Panc1 (cell line): ENCODE measurements around the gene AZGP1. TPM values are rescaled to one million over a fixed set of nuclear protein-coding genes. Genes with fewer than 3 reads are reported as not detected.

Experiments
- ATAC-seq: fragments of 200-7000 bp; cut with Tn5 transposase; 2 replicates; pipeline ENCODE4 v1.9.1; 2020; ENCODE audit warnings: mild to moderate bottlenecking, moderate library complexity
- BruUV-seq: library from RNA; stranded (reverse); fragments of 400-500 nt; replicated peaks from 2 replicates; lab custom pipeline; 2021; lab: Mats Ljungman, UMichigan
- CTCF ChIA-PET: fragments of 300-600 bp; sonication (Branson Sonifier 250); formaldehyde crosslinking; loops from one replicate; lab custom pipeline; 2022; ENCODE audit warnings: antibody characterized with exemption; lab: Charles Lee
- POLR2A ChIA-PET: fragments of 300-600 bp; sonication (Branson Sonifier 250); formaldehyde crosslinking; loops from one replicate; lab custom pipeline; 2022; ENCODE audit warnings: antibody characterized with exemption; lab: Charles Lee
- DNase-seq: peaks from one replicate; pipeline ENCODE4 v3.0.0-alpha.2; 2010; ENCODE audit warnings: low read depth, low spot score
- H3K27ac ChIP-seq: 2 replicates; pipeline ENCODE4 v1.5.1; 2011; ENCODE audit warnings: mild to moderate bottlenecking, low read length, inconsistent platforms
- H3K27me3 ChIP-seq: fragments of 200-500 bp; sonication (Bioruptor generic); 2 replicates; pipeline ENCODE4 v1.6.0; 2014; ENCODE audit warnings: low read length, inconsistent platforms; ENCODE audit not compliant: control insufficient read depth, insufficient read depth
- H3K36me3 ChIP-seq: fragments of 200-500 bp; sonication (Bioruptor generic); 2 replicates; pipeline ENCODE4 v1.5.1; 2014; ENCODE audit warnings: inconsistent platforms, mild to moderate bottlenecking, low read length, moderate library complexity; ENCODE audit not compliant: control insufficient read depth, insufficient read depth
- H3K4me1 ChIP-seq: 2 replicates; pipeline ENCODE4 v1.5.1; 2011; ENCODE audit warnings: inconsistent platforms, mild to moderate bottlenecking, low read length, moderate library complexity; ENCODE audit not compliant: control insufficient read depth, insufficient read depth
- H3K4me3 ChIP-seq, 2 experiments: 2 replicates each; pipeline ENCODE4 v1.5.1; 2011 to 2012; ENCODE audit warnings: low read depth in 2 of 2, low read length in 2 of 2, mild to moderate bottlenecking in 2 of 2, inconsistent platforms in 1 of 2, moderate library complexity in 1 of 2
- H3K9me3 ChIP-seq: fragments of 200-500 bp; sonication (Bioruptor generic); 2 replicates; pipeline ENCODE4 v1.5.1; 2014; ENCODE audit warnings: low read depth, mild to moderate bottlenecking, inconsistent platforms, low read length, moderate library complexity; ENCODE audit not compliant: control insufficient read depth, insufficient read depth
- CTCF ChIP-seq: fragments of 450-650 bp; IDR thresholded peaks from 2 replicates; pipeline ENCODE4 v1.5.1; 2017; ENCODE audit warnings: mild to moderate bottlenecking
- POLR2AphosphoS5 ChIP-seq: IDR thresholded peaks from 2 replicates; pipeline ENCODE4 v1.6.1; 2012; ENCODE audit warnings: mild to moderate bottlenecking, low read depth, low read length, moderate library complexity
- REST ChIP-seq, 2 experiments: IDR thresholded peaks; 2 replicates each; pipeline ENCODE4 v1.6.1; 2011 to 2012; ENCODE audit warnings: low read depth in 2 of 2, control low read depth in 1 of 2, low read length in 1 of 2, mild to moderate bottlenecking in 1 of 2, moderate library complexity in 1 of 2; ENCODE audit not compliant: insufficient read depth in 1 of 2
- SIN3A ChIP-seq: IDR thresholded peaks from 2 replicates; pipeline ENCODE4 v1.6.1; 2012; ENCODE audit warnings: low read depth, mild to moderate bottlenecking, low read length, moderate library complexity, borderline replicate concordance; ENCODE audit not compliant: insufficient read depth
- TCF7L2 ChIP-seq: IDR thresholded peaks from 2 replicates; pipeline ENCODE4 v1.6.1; 2011; ENCODE audit warnings: mild to moderate bottlenecking, low read depth, low read length, inconsistent platforms
- in situ Hi-C: cut with HindIII; loops from 2 replicates; pipeline ENCODE4 v1.10.0; 2016; ENCODE audit warnings: low sequenced_read_pairs, low pct_unique_long_range_greater_than_20kb
- intact Hi-C: fragments of 100-400 bp; cut with micrococcal nuclease; formaldehyde crosslinking; loops from one replicate; pipeline ENCODE4 v1.10.0; 2022; ENCODE audit not compliant: unreplicated experiment
- total RNA-seq: library from RNA; stranded (reverse); gene quantifications from one replicate; pipeline ENCODE4 v1.2.1, GENCODE V29; 2021; ENCODE audit not compliant: unreplicated experiment

The AZGP1 gene
- total RNA-seq, 1 experiment from 2014 or later: 0.49 TPM

- DNase-seq: no peak
- in situ Hi-C loops (no loop called here), intact Hi-C loops (loop anchor here (10.0 kb wide), 1 partner anchor 87 kb away; the partner anchor contains the start of genes COPS6 and ZNF3)
- Histone ChIP-seq H3K27ac (peak overlapping the region; percentile 18; the same call in 1 of the 2 replicates), H3K4me3 (peak overlapping the region; percentile 23 to 31), H3K9me3 (no peaks in the 10 kb centered on the region), H3K27me3 (no peaks in the 10 kb centered on the region), H3K36me3 (no peaks in the 10 kb centered on the region), H3K4me1 (peaks cover 13% of the 10 kb centered on the region)
- ATAC-seq: peak; percentile 39; the same call in 1 of the 2 replicates
- POLR2A ChIA-PET: no interaction called here
- BruUV-seq: no TSS peak
- TF ChIP-seq CTCF (no peak), TCF7L2 (peak; percentile 46; the same call in 1 of the 2 replicates)
- CTCF ChIA-PET: interaction anchor here (0.7 kb wide), 1 partner anchor 32 kb away, joined by 4 read pairs; no protein-coding TSS in a partner anchor
Observed at GRCh38 chr7:99997545-99998137, 21.8 kb upstream of the AZGP1 start.

GRCh38 chr7:99996755-99997544 lies 21.1 kb upstream of the AZGP1 start:
- Histone ChIP-seq H3K27ac (no peak overlapping the region; the same call in 1 of the 2 replicates), H3K27me3 (no peaks in the 10 kb centered on the region), H3K36me3 (no peaks in the 10 kb centered on the region), H3K4me3 (peak overlapping the region; percentile 23 to 31), H3K4me1 (peaks cover 13% of the 10 kb centered on the region), H3K9me3 (no peaks in the 10 kb centered on the region)
- CTCF ChIA-PET: interaction anchor here (0.7 kb wide), 1 partner anchor 33 kb away, joined by 4 read pairs; no protein-coding TSS in a partner anchor
- POLR2A ChIA-PET: no interaction called here
- intact Hi-C loops (loop anchor here (10.0 kb wide), 1 partner anchor 88 kb away; the partner anchor contains the start of genes COPS6 and ZNF3), in situ Hi-C loops (no loop called here)
- ATAC-seq (no peak), DNase-seq (no peak)
- TF ChIP-seq TCF7L2: no peak
- no peak for TF ChIP-seq CTCF
- TF ChIP-seq SIN3A: no peak
- TF ChIP-seq REST (IDR thresholded peaks at IDR 0.05; ENCODE audit: insufficient read depth in 1 of 2, low read depth in 2 of 2, low read length in 1 of 2): no peak
- TF ChIP-seq POLR2AphosphoS5: no peak
- no TSS peak for BruUV-seq
